WERI-Rb-1 (cell line): ENCODE data around the gene IPP.

Experiments
- DNase-seq: peaks from one replicate; pipeline ENCODE4 v3.0.0-alpha.2; 2020
- H3K27ac ChIP-seq: fragments of 250-450 bp; sonication (Bioruptor Pico); 2 replicates; pipeline ENCODE4 v1.5.1; 2020; ENCODE audit warnings: mild to moderate bottlenecking, moderate library complexity
- H3K27me3 ChIP-seq: fragments of 250-450 bp; sonication (Bioruptor Pico); 2 replicates; pipeline ENCODE4 v1.5.1; 2021; ENCODE audit warnings: mild to moderate bottlenecking, low read depth, moderate library complexity; ENCODE audit not compliant: insufficient read depth, severe bottlenecking
- H3K36me3 ChIP-seq: fragments of 250-450 bp; sonication (Bioruptor Pico); 2 replicates; pipeline ENCODE4 v1.5.1; 2020; ENCODE audit warnings: mild to moderate bottlenecking, moderate library complexity
- H3K4me3 ChIP-seq: 2 replicates; pipeline ENCODE4 v1.5.1; 2011; ENCODE audit warnings: low read depth, mild to moderate bottlenecking, control low read depth, low read length
- H3K9me3 ChIP-seq: fragments of 250-450 bp; sonication (Bioruptor Pico); 2 replicates; pipeline ENCODE4 v1.5.1; 2021; ENCODE audit warnings: mild to moderate bottlenecking, moderate library complexity; ENCODE audit not compliant: severe bottlenecking
- CTCF ChIP-seq: IDR thresholded peaks from 2 replicates; pipeline ENCODE4 v1.5.1; 2011; ENCODE audit warnings: low read depth, mild to moderate bottlenecking, control low read depth, inconsistent platforms, low read length

Gene IPP

GRCh38 chr1:45767035-45767434, 16.6 kb upstream of the IPP start:
- Histone ChIP-seq H3K36me3 (no peaks in the 10 kb centered on the region), H3K27me3 (no peaks in the 10 kb centered on the region), H3K9me3 (no peaks in the 10 kb centered on the region), H3K27ac (no peak overlapping the region), H3K4me3 (no peak overlapping the region)
- DNase-seq = no peak
- TF ChIP-seq CTCF = no peak

- Histone ChIP-seq H3K4me3 (no peak overlapping the region), H3K36me3 (no peaks in the 10 kb centered on the region), H3K27ac (no peak overlapping the region), H3K9me3 (no peaks in the 10 kb centered on the region), H3K27me3 (no peaks in the 10 kb centered on the region)
- peak; percentile 27 for DNase-seq
- TF ChIP-seq CTCF = no peak
These were observed 15.7 kb upstream of the IPP start for GRCh38 chr1:45765999-45766792.

GRCh38 chr1:45762291-45762690, 11.8 kb upstream of the IPP start:
- TF ChIP-seq CTCF = no peak
- Histone ChIP-seq H3K36me3 (no peaks in the 10 kb centered on the region), H3K9me3 (no peaks in the 10 kb centered on the region), H3K4me3 (no peak overlapping the region), H3K27me3 (peaks cover 4% of the 10 kb centered on the region), H3K27ac (no peak overlapping the region)
- DNase-seq = no peak

- DNase-seq = no peak
- no peak for TF ChIP-seq CTCF
- H3K27ac ChIP-seq = no peak overlapping the region
- H3K36me3 ChIP-seq = no peaks in the 10 kb centered on the region
- H3K27me3 ChIP-seq = peaks cover 4% of the 10 kb centered on the region
- H3K4me3 ChIP-seq = no peak overlapping the region
- H3K9me3 ChIP-seq = peaks cover 10% of the 10 kb centered on the region
These were observed 5.2 kb upstream of the IPP start for GRCh38 chr1:45755697-45756096.

GRCh38 chr1:45753248-45754037, 3.0 kb upstream of the IPP start:
- no peak for TF ChIP-seq CTCF
- Histone ChIP-seq H3K9me3 (peaks cover 10% of the 10 kb centered on the region), H3K4me3 (no peak overlapping the region), H3K36me3 (no peaks in the 10 kb centered on the region), H3K27me3 (no peaks in the 10 kb centered on the region), H3K27ac (no peak overlapping the region)
- DNase-seq = no peak
